ENCODE data around the gene UCP2.

GRCh38 chr11:73969091-73969490 is 13.6 kb downstream of the UCP2 start:
- TF ChIP-seq, protein P1, sequence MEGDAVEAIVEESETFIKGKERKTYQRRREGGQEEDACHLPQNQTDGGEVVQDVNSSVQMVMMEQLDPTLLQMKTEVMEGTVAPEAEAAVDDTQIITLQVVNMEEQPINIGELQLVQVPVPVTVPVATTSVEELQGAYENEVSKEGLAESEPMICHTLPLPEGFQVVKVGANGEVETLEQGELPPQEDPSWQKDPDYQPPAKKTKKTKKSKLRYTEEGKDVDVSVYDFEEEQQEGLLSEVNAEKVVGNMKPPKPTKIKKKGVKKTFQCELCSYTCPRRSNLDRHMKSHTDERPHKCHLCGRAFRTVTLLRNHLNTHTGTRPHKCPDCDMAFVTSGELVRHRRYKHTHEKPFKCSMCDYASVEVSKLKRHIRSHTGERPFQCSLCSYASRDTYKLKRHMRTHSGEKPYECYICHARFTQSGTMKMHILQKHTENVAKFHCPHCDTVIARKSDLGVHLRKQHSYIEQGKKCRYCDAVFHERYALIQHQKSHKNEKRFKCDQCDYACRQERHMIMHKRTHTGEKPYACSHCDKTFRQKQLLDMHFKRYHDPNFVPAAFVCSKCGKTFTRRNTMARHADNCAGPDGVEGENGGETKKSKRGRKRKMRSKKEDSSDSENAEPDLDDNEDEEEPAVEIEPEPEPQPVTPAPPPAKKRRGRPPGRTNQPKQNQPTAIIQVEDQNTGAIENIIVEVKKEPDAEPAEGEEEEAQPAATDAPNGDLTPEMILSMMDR (IDR thresholded peaks at IDR 0.05): no peak
- no peak for TF ChIP-seq POLR2A (IDR thresholded peaks at IDR 0.05)
- no peak for TF ChIP-seq POLR2AphosphoS5 (IDR thresholded peaks at IDR 0.05)

All from transverse colon (tissue), 4 donors.